ENCODE measurements around the gene BCL11A.

DNA sequence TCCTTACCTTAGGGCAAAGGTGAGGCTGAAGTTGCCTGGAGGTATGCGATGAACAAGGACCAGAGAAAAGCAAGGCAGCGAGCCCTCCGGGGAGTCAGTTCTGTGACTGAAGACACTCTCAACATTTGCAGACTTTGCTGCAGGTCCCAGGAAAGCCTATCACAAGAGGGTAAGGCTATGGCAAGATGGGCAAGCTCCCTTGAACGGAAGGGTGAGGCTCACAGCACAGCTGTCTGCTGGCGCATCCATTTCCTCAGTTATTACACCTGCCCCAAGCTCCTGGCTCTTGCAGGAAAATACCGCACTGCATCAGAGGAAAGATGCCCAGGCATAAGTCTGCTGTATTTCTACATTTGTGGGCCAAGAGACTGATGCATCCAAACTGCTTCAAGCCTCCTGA is 141.4 kb downstream of the BCL11A start:
- TF ChIP-seq, protein P1, sequence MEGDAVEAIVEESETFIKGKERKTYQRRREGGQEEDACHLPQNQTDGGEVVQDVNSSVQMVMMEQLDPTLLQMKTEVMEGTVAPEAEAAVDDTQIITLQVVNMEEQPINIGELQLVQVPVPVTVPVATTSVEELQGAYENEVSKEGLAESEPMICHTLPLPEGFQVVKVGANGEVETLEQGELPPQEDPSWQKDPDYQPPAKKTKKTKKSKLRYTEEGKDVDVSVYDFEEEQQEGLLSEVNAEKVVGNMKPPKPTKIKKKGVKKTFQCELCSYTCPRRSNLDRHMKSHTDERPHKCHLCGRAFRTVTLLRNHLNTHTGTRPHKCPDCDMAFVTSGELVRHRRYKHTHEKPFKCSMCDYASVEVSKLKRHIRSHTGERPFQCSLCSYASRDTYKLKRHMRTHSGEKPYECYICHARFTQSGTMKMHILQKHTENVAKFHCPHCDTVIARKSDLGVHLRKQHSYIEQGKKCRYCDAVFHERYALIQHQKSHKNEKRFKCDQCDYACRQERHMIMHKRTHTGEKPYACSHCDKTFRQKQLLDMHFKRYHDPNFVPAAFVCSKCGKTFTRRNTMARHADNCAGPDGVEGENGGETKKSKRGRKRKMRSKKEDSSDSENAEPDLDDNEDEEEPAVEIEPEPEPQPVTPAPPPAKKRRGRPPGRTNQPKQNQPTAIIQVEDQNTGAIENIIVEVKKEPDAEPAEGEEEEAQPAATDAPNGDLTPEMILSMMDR (conservative IDR thresholded peaks at IDR 0.05) = no peak
- TF ChIP-seq ZFX (IDR thresholded peaks at IDR 0.05) = no peak

Data from C4-2B (cell line).